AG09319 (cell line): ENCODE results near the gene KIF18A.

Experiments used
- DNase-seq: peaks from one replicate; pipeline ENCODE4 v3.0.0-alpha.2; 2010; ENCODE audit warnings: low read depth; ENCODE audit errors: extremely low read depth
- TF ChIP-seq, protein P1 (sequence below): IDR thresholded peaks from 2 replicates; pipeline ENCODE4 v1.5.1; 2011; ENCODE audit warnings: low read depth, mild to moderate bottlenecking, inconsistent platforms, low read length, moderate library complexity

The KIF18A gene

GRCh38 chr11:27977527-27977926 is 130.4 kb downstream of the KIF18A start:
- DNase-seq, result no peak
- TF ChIP-seq, protein P1, sequence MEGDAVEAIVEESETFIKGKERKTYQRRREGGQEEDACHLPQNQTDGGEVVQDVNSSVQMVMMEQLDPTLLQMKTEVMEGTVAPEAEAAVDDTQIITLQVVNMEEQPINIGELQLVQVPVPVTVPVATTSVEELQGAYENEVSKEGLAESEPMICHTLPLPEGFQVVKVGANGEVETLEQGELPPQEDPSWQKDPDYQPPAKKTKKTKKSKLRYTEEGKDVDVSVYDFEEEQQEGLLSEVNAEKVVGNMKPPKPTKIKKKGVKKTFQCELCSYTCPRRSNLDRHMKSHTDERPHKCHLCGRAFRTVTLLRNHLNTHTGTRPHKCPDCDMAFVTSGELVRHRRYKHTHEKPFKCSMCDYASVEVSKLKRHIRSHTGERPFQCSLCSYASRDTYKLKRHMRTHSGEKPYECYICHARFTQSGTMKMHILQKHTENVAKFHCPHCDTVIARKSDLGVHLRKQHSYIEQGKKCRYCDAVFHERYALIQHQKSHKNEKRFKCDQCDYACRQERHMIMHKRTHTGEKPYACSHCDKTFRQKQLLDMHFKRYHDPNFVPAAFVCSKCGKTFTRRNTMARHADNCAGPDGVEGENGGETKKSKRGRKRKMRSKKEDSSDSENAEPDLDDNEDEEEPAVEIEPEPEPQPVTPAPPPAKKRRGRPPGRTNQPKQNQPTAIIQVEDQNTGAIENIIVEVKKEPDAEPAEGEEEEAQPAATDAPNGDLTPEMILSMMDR, result no peak

DNA sequence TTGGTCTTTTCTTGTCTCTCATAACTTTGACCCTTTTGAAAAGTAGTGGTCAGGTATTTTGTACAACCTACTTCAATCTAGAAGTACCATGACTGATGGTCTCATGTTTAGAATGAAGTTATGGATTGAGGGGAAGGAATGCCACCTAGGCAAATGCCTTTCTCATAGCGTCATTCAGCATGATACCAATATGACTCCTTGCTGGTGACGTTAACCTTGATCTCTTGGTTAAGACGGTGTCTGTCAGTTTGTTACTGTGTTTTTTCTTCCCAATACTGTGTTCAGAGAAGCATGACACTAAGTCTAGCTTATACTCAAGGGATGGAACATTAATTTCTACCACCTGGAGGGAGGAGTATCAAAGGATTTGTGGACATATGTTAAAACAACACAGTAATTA is 130.9 kb downstream of the KIF18A start:
- DNase-seq, result no peak
- TF ChIP-seq, protein P1, result no peak

DNA sequence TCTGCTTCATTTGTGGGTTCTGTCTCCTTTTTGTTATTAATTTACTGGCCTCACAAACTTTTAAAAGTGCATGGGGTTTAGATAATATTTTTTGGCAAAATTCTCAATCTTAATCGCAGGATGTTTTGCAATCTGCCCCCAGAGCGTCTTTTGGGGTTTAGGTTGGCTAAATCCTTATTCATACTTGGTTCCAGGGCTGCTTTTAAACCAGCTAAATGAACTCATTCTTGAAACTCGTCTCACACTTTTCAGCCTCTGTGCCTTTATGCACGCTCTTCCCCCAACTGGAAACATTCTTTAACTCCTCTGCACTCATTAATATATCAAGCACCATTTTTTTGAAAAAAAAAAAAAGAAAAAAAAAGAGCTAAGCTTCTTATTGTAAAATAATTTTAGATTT is 131.7 kb downstream of the KIF18A start:
- DNase-seq, result peak; percentile 28
- TF ChIP-seq, protein P1, result no peak

DNA sequence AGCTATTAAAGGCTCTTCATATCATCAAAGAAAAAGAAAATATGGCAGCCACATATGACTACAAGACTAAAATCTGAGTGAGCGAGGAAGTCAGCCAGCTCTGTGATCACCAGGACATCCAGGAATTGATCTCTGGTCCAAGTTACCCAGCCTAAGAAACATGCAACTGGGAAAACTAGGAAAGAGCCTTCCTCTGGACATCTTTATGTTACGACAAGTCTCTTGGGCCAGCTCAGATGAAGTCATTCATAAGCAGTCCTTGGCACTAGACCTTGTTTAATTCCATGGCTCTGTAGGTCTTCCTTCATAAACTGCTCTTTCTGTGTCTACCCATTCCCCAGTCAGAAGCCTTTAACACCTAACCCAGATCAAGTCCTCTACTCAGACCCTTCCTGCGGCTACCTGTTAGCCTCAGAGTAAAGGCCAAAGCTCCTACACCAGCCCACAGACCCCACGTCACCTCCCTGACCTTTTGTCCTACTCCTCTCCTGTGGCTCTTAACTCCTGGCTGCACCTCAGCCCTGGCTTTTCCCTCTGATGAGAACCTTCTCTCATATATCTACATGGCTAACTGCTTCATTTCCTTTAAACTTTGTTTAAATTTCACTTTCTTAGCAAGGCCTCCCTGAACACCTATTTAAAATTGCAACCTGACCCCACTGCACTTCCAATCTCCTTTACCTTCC is 134.0 kb downstream of the KIF18A start:
- DNase-seq, result no peak
- TF ChIP-seq, protein P1, result no peak

DNA sequence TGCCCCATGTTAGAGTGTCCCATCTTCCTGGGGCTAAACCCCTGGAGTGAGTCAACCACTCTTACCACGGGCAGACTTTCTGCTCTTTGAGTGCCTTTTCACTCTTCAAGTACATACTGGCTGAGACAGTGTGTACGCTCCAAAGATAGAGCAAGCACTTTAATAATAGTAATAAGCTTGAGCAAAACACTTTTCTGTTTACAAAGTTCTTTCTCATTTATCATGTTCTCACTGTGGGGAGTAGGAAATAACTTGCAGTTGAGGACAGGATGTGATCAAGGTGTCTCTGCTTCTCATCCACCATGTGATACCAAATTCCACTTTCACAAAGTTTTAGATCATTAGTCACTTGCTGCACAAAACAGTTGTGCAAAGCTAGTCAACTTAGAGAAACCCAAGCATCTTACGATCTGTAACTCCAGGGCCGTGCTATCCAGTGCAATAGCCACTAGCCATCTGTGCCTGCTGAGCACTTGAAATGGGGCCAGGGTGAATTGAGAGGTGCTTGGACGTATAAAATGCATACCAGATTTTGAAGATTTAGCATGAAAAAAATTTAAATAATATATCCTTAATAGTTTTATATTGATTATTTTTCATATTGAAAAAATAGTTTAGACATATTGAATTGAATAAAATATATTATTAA is 135.3 kb downstream of the KIF18A start:
- no peak for DNase-seq
- TF ChIP-seq, protein P1, result no peak

DNA sequence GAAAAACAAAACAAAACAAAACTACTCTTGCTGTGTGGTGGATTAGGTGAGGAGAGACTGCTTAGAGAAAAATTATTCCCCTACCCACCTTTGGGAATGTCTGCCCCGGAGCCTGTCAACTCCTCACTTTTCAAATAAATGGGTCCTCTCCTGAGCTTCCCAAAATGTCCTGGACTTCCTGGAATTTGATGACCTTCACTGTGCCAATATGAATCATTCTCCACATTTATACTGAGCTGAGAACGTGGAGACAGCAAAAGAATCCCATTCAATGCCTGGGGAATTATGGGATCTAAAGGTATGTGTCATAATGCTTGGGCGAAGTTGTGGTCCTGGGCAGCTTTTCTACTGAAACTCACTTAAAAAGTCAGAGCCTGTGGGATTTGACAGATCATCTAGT is 136.8 kb downstream of the KIF18A start:
- TF ChIP-seq, protein P1, result no peak
- DNase-seq, result no peak
